Transverse colon (tissue), 4 donors: ENCODE data around the gene CA6.

ENCODE experiments used
- POLR2A ChIP-seq: fragments of 450-650 bp; IDR thresholded peaks from one replicate; pipeline ENCODE4 v1.6.1; 2016; ENCODE audit warnings: antibody characterized with exemption, mild to moderate bottlenecking, moderate library complexity
- POLR2AphosphoS5 ChIP-seq, 3 donors: sonication (generic); formaldehyde crosslinking; IDR thresholded peaks; one replicate each; pipeline ENCODE4 v1.6.1; 2016; ENCODE audit warnings: antibody characterized with exemption in 3 of 3
- TF ChIP-seq, protein P1 (sequence below), 5 experiments: fragments of 200-600 bp in 3 of 5; fragments of 450-650 bp in 2 of 5; sonication (generic) in 3 of 5; IDR thresholded peaks; 1 replicate in 2 of 5; 2 replicates in 3 of 5; pipeline ENCODE4 v1.5.1; 2016 to 2017; ENCODE audit warnings: antibody characterized with exemption in 5 of 5, inconsistent platforms in 3 of 5, mild to moderate bottlenecking in 2 of 5, moderate library complexity in 1 of 5

GRCh38 chr1:8922962-8923361 is 22.7 kb upstream of the CA6 start:
- TF ChIP-seq POLR2A (no peak), POLR2AphosphoS5 (IDR thresholded peaks at IDR 0.05) (no peak)
- TF ChIP-seq, protein P1, sequence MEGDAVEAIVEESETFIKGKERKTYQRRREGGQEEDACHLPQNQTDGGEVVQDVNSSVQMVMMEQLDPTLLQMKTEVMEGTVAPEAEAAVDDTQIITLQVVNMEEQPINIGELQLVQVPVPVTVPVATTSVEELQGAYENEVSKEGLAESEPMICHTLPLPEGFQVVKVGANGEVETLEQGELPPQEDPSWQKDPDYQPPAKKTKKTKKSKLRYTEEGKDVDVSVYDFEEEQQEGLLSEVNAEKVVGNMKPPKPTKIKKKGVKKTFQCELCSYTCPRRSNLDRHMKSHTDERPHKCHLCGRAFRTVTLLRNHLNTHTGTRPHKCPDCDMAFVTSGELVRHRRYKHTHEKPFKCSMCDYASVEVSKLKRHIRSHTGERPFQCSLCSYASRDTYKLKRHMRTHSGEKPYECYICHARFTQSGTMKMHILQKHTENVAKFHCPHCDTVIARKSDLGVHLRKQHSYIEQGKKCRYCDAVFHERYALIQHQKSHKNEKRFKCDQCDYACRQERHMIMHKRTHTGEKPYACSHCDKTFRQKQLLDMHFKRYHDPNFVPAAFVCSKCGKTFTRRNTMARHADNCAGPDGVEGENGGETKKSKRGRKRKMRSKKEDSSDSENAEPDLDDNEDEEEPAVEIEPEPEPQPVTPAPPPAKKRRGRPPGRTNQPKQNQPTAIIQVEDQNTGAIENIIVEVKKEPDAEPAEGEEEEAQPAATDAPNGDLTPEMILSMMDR (IDR thresholded peaks at IDR 0.05) = no peak
